NB4 (cell line): ENCODE results near the gene P2RX5.

Source experiments
- DNase-seq: peaks from one replicate; pipeline ENCODE4 v3.0.0; 2010; ENCODE audit warnings: low read depth
- H3K4me3 ChIP-seq: one replicate; pipeline ENCODE4 v1.5.1; 2011; ENCODE audit warnings: mild to moderate bottlenecking, low read depth, low read length, moderate library complexity
- CTCF ChIP-seq: IDR thresholded peaks from one replicate; pipeline ENCODE4 v1.5.1; 2012; ENCODE audit warnings: low read depth, low read length
- MAX ChIP-seq: IDR thresholded peaks from 2 replicates; pipeline ENCODE4 v1.6.1; 2011; ENCODE audit warnings: low read depth, low read length
- MYC ChIP-seq: IDR thresholded peaks from 2 replicates; pipeline ENCODE4 v1.6.1; 2011; ENCODE audit warnings: low read depth, low read length
- POLR2A ChIP-seq: IDR thresholded peaks from 2 replicates; pipeline ENCODE4 v1.6.1; 2011; ENCODE audit warnings: mild to moderate bottlenecking; ENCODE audit not compliant: insufficient read length; ENCODE audit errors: extremely low read depth

The P2RX5 gene

GRCh38 chr17:3660311-3660891 lies 35.6 kb downstream of the P2RX5 start:
- no peak for DNase-seq
- H3K4me3 ChIP-seq, result no peak overlapping the region
- TF ChIP-seq POLR2A, result no peak
- no peak for TF ChIP-seq MYC
- no peak for TF ChIP-seq MAX
- no peak for TF ChIP-seq CTCF

- H3K4me3 ChIP-seq, result no peak overlapping the region
- TF ChIP-seq CTCF, result no peak
- TF ChIP-seq MAX, result no peak
- no peak for TF ChIP-seq POLR2A
- TF ChIP-seq MYC, result no peak
- no peak for DNase-seq
These were observed 36.3 kb downstream of the P2RX5 start for GRCh38 chr17:3659541-3660111.

- TF ChIP-seq CTCF, result no peak
- TF ChIP-seq POLR2A, result no peak
- no peak for TF ChIP-seq MAX
- TF ChIP-seq MYC, result no peak
- DNase-seq, result no peak
- H3K4me3 ChIP-seq, result no peak overlapping the region
These were observed 37.0 kb downstream of the P2RX5 start for GRCh38 chr17:3658784-3659449.

GRCh38 chr17:3657874-3658783 lies 37.8 kb downstream of the P2RX5 start:
- no peak for DNase-seq
- no peak overlapping the region for H3K4me3 ChIP-seq
- TF ChIP-seq MAX, result no peak

GRCh38 chr17:3657588-3657869 lies 38.4 kb downstream of the P2RX5 start:
- DNase-seq, result no peak
- H3K4me3 ChIP-seq, result no peak overlapping the region

More at GRCh38 chr17:3657588-3657869, 38.4 kb downstream of the P2RX5 start:
- TF ChIP-seq POLR2A (no peak), MYC (no peak), MAX (no peak), CTCF (no peak)
